ENCODE measurements around the gene GNB5. TPM values are rescaled to one million over a fixed set of nuclear protein-coding genes. Genes with fewer than 3 reads are reported as not detected.
"Not testable (repeated sequence)": the region's sequence is repeated elsewhere in the genome, so short reads cannot be mapped to it uniquely, and the experiment has no call there.

Gene GNB5
- polyA plus RNA-seq, 4 donors: 14.9 to 23.4 (median 16.8) TPM

DNA sequence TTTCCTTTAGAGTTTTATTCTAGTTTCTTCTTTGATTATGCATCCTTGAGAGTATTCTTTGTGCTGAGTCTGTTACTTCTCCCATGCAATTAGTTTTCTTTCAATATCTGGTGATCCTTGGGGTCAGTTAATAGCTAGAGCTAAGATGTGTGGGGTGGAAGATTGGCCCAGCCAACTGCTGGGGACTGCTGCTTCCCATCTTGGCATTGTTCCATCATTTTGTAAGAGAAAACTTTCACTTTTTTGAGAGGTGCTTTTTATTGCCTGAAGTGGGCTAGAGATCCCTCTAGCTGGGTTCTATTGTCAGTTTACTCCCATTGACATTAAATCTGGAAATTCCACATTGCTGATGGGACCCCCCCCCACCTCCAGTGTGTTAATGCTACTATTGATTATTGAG lies 94.0 kb downstream of the GNB5 start:
- DNase-seq (ENCODE audit: low read depth in 4 of 4, low spot score in 2 of 4): no peak

- DNase-seq (ENCODE audit: low read depth in 4 of 4, low spot score in 2 of 4): not testable (repeated sequence)
These were observed 94.7 kb downstream of the GNB5 start for GRCh38 chr15:52096536-52096935.

- no peak for DNase-seq (ENCODE audit: low read depth in 4 of 4, low spot score in 2 of 4)
These were observed 95.5 kb downstream of the GNB5 start for GRCh38 chr15:52095597-52096262.

DNA sequence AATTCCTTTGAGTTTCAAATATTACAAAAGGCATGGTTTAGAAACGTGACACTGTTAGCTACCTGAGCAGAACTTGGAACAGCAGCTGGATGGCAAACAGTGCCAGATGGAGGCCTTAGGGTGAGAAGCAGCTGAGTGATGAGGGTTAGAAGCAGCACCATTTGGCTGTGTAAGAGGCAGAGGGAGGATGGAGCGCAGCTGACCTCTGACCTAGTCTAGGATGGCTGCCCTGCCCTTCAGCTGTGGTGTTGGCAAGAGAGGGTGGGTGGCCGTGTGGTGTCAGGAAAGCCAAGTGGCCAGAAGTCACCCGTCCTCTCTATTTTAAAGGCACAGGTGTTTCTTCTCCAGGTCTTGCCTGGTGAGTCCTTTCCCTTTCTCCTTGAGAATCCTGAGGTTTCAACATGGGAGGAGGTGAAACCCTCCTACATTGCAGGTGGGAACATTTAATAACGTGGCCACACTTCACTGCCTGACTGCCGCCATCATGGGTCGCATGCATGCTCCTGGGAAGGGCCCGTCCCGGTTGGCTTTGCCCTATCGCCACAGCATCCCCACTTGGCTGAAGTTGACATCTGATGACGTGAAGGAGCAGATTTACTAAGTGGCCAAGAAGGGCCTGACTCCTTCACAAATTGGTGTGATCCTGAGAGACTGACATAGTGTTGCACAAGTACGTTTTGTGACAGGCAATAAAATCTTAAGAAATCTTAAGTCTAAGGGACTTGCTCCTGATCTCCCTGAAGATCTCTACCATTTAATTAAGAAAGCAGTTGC lies 96.2 kb downstream of the GNB5 start:
- no peak for DNase-seq (ENCODE audit: low read depth in 4 of 4, low spot score in 2 of 4)

DNA sequence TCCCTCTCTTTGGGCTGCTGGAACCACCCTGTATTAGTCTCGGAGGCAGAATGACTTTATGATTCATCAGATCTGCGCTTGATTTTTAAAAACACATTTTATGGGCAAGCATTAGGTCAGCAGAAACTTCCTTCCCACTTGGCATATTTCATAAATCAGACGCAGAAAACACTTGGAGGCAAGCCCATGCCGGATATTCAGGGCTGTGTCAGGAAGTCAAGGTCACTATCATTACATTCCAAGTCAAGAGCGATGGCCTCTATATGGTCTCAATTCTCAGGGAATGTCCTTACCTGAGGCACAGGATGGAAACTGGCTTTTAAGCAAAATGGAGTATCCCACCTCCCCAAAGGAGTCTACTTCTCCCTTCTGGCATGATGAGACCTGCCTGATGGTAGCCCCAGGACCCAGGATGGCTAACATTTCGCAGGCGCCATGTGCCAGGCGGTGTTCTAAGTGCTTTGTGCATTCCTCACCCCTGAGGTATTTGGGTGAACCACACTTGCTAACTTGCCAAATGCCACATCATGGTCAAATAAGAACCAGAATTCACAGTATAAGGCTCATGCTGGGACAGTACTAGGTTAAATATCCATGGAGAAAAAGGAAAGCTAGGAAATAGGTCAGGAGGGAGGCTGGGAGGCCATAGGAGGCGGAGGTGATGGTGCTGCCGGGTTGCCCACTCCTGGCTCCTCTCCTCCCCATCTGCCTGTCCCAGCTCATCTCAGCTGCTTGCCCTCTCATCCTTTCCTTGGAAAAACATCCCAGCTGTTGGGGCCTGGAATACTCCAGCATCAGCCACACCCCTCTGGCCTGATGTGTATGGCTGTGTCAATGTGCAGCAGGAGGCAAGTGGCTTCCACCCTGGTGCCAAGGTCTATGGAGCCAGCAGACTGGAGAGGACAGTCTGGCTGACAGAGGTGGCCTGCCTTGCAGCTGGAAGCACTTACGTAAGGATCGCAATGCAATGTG lies 97.4 kb downstream of the GNB5 start:
- no peak for DNase-seq (ENCODE audit: low read depth in 4 of 4, low spot score in 2 of 4)

DNA sequence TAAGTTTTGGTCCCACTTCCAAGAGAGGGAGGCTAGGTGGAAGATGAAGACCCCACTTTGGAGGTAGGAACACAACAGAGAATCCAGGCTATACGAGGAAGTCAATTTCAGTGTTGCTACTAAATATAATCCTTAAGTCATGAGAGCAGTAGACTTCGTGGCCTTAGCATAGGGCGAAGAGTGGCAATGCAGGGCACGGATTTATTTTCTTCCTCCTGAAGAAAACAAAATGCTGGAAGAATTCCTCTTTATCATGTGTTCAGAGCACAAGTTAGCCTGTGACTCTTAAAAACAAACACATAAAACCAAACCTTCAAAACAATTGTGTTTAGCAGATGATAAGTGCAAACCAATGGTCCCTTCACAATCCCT lies 98.0 kb downstream of the GNB5 start:
- DNase-seq (ENCODE audit: low read depth in 4 of 4, low spot score in 2 of 4): no peak

DNA sequence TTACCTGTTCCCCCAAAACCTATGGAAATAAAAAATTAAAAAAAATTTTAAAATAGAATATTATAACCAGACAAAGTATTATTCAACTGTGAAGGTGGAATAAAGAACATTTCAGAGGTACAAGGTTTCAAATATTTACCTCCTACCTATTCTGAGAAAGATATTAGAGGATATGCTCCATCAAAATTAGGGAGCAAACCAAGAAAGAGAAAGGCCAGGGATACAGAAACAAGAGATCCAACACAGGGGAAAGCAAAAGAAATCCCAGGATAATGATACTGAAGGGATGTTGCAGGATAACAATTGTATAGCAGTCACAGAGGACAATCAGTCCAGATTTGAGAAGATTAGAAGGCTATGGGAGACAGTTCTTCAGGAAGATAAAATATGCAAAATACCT lies 101.0 kb downstream of the GNB5 start:
- no peak for DNase-seq (ENCODE audit: low read depth in 4 of 4, low spot score in 2 of 4)

- DNase-seq (ENCODE audit: low read depth in 4 of 4, low spot score in 2 of 4): no peak
These were observed 105.0 kb downstream of the GNB5 start for GRCh38 chr15:52086011-52086786.

DNA sequence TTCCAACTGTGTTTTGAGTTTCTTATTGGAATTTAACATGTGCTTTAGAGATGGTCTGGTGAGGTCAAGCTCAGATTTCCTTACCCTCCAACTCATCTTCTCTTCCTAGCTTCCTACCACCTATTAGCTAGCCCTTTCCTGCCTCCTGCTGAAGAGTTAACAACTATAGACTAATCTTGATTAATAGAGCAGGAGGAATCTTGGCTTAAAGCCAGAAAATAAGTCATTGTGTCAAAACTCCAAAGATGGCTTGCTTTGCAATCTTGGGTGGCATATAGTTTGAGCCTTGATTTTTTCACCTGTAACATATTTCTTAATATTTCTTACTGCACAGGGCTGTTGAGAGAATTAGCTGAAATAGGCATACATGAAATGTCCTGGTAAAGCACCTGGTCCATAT lies 105.9 kb downstream of the GNB5 start:
- DNase-seq (ENCODE audit: low read depth in 4 of 4, low spot score in 2 of 4): no peak

DNA sequence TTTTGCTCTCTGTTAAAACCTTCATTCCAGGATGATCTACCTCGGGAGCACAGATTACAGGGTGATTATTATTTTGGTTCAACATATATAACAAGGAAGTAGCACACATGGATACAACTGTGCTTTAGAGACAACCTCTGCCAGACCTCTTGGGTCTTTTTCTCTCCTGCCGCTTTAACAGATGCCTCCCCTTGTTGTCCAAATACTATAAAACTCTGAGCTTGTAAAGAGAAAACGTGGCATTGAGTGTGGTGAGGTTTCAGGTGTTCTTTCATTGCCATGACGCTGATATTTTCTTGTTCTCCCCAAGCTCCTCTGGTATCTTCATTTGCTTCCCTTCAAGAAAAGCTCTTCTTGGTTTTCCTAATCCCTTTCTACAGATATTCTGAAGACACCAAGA lies 107.6 kb downstream of the GNB5 start:
- no peak for DNase-seq (ENCODE audit: low read depth in 4 of 4, low spot score in 2 of 4)

DNA sequence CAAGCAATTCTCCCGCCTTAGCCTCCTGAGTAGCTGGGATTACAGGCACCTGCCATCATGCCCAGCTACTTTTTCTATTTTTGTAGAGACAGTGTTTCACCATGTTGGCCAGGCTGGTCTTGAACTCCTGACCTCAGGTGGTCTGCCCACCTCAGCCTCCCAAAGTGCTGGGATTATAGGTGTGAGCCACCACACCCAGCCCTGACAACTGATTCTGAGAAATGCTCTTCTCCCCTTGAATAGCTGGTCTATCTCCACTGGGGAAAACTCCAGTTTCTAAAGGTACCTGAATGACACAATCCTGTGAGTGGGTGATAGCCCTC lies 108.2 kb downstream of the GNB5 start:
- DNase-seq (ENCODE audit: low read depth in 4 of 4, low spot score in 2 of 4): not testable (repeated sequence)

GRCh38 chr15:52082197-52083036 lies 108.8 kb downstream of the GNB5 start:
- DNase-seq (ENCODE audit: low read depth in 4 of 4, low spot score in 2 of 4): no peak

- DNase-seq (ENCODE audit: low read depth in 4 of 4, low spot score in 2 of 4): no peak
These were observed 110.3 kb downstream of the GNB5 start for GRCh38 chr15:52080706-52081392.

GRCh38 chr15:52080031-52080430 lies 111.2 kb downstream of the GNB5 start:
- DNase-seq (ENCODE audit: low read depth in 4 of 4, low spot score in 2 of 4): no peak

- DNase-seq (ENCODE audit: low read depth in 4 of 4, low spot score in 2 of 4): peak in 3 of 4 donors; percentile 13 to 40 (median 30)
These were observed 112.1 kb downstream of the GNB5 start for GRCh38 chr15:52078876-52079700.

GRCh38 chr15:52078197-52078875 lies 112.9 kb downstream of the GNB5 start:
- no peak for DNase-seq (ENCODE audit: low read depth in 4 of 4, low spot score in 2 of 4)

DNA sequence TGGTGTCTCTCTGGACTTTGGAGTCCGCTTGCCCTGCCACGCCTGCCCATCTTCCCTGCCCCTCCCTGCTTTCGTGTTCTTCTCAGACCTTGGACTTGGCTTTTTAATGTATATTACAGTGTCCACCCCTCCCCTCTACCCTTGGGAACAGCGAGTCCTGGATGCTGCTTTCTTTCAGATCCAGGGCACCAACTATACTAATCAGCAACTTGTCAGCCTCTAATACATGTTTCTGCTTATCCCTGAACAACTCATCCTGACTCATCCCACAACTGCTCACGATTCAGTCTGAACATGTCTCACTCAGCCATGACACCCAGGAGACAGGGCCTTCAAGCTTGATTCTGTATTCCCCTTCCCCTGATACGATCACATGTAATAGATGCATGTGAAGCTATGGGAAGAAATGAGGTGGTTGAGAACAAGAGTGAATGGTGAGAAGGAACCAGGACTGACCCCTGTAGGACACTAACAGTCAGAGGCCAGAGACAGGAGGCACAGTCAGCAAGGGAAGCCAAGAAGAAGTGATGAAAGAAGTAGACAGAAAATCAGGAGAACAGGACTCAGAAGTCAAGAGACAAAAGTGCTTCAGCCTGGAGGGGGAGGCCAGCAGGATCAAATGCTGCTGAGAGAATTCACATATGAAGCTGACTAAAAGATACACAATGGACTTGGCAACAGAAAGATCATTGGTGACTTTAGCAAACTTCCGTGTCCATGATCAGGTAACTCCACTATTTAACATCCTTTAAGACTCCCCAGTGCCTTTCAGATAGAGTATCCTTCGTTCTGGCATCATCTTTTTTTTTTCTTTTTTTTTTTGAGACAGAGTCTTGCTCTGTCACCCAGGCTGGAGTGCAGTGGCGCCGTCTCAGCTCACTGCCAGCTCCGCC lies 114.1 kb downstream of the GNB5 start:
- no peak for DNase-seq (ENCODE audit: low read depth in 4 of 4, low spot score in 2 of 4)

Data from left renal cortex interstitium (tissue), 4 donors.